T-helper 2 cell treated with Interferon-gamma antibody and Interleukin-4, amounts not matched to agents 100 ng/mL and 5 ng/mL, for 36 hours (primary cell): ENCODE results near the gene SIRT6. TPM values are rescaled to one million over a fixed set of nuclear protein-coding genes. Genes with fewer than 3 reads are reported as not detected.
"Not testable (repeated sequence)": the region's sequence is repeated elsewhere in the genome, so short reads cannot be mapped to it uniquely, and the experiment has no call there.

Source experiments
- intact Hi-C: fragments of 100-400 bp; cut with micrococcal nuclease; formaldehyde crosslinking; loops from one replicate; pipeline ENCODE4 v1.15.1; 2023
- total RNA-seq: library from RNA; stranded (reverse); gene quantifications from 2 replicates; pipeline ENCODE4 v1.2.3, GENCODE V29; 2022

The SIRT6 gene
- total RNA-seq, 1 donor from 2014 or later = 35.6 TPM

DNA sequence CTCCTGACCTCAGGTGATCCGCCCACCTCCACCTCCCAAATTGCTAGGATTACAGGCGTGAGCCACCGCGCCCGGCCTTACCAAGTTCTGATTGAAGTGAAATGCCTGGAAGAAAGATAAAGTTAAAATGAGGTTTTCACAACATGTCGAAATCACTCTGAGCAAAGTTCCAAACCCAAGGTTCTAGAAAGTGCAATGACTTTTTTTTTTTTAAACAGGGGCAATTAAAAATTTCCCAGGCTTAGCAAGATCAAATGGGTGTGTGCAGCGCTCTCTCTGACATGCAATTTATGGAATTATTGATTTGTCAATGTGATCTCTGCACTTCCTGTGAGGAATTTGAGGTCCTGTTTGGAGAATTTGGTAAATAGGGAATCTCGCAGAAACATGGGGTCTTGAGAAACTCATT is 45.7 kb downstream of the SIRT6 start:
- intact Hi-C loops = loop anchor here (5.0 kb wide), 1 partner anchor 49 kb away; no protein-coding TSS in a partner anchor

DNA sequence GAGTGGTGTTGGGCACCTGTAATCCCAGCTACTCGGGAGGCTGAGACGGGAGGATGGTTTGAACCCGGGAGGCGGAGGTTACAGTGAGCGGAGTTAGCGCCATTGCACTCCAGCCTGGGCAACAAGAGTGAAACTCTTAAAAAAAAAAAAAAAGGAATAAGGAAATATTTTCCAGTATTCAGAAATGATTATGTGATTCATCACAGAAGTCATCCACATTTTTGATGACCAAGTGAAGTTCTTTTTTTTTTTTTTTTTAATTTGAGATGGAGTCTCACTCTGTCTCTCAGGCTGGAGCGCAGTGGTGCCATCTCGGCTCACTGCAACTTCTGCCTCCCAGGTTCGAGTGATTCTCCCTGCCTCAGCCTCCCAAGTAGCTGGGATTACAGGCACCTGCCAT is 47.0 kb downstream of the SIRT6 start:
- intact Hi-C loops = loop anchor here (5.0 kb wide), 1 partner anchor 48 kb away; no protein-coding TSS in a partner anchor

DNA sequence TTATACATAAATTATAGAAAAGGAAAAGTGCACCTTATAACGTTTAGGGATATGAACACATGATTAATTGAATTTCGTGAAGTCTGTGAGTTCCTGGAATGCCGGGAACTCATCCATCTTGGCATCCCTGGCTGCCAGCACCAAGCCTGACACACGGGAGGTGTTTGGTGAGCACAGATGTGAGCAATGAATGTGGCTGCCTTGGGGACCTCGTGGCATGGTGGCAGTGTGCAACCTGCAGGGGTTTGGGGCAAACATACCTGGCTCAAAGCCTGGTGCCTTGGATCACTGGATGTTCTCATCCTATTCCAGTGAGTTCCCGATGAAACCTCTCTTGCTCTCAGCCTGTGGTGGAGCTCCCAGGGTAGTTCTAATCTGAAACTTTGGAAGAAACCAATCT is 48.0 kb downstream of the SIRT6 start:
- intact Hi-C loops = no loop called here

DNA sequence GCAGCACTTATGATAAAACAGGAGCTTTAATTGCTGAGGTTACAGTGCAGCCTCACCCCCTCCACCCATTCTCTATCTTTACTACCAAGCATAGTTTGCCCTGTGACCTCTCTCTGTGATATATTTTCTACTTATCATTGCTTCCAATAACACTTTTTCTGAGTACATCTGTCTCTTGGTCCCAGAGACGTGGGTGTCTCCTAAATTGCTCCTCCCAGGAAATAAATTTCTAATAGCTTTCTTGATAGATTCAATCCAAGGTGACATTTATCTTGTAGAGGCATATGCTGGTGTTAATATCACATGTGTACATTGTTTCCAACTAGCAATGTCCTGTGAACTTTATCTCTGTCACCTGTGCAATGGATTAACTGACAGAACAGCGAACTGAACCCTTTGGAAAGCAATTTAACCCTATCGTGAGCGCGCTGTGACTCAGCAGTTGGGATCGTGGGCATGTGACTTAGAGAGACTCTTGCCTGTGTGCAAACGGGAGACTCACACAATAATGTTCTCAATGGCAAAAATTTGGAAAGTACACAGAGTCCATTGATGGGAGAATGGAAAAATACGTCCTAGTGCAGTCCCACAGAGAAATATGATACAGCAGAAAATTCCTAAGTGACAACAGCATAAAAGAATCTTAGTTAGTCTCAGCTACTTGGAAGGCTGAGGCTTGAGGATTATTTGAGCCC is 51.5 kb downstream of the SIRT6 start:
- intact Hi-C loops = no loop called here

DNA sequence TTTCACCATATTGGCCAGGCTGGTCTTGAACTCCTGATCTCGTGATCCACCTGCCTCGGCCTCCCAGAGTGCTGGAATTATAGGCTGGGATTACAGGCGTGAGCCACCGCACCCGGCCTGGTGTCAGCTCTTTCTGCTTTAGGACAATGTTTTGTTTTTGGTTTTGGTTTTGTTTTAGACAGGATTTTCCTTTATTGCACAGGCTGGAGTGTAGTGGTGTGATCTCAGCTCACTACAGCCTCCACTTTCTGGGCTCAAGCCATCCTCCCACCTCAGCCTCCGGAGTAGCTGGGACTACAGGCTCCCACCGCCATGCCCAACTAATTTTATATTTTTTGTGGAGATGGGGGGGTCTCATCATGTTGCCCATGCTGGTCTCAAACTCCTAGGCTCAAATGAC is 53.3 kb downstream of the SIRT6 start:
- intact Hi-C loops = not testable (repeated sequence)

DNA sequence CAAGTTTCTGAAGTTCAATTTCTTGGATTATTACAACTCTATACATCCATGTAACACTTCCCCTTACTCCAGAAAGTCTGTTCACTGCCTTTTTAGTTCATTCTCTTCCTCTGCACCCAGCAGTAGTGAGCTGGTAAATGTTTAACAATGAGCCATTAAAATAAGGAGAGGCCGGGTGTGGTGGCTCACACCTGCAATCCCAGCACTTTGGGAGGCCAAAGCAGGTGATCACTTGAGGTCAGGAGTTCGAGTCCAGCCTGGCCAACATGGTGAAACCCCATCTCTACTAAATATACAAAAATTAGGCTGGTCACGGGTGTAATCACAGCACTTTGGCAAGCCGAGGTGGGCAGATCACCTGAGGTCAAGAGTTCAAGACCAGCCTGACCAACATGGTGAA is 55.0 kb downstream of the SIRT6 start:
- intact Hi-C loops = not testable (repeated sequence)

DNA sequence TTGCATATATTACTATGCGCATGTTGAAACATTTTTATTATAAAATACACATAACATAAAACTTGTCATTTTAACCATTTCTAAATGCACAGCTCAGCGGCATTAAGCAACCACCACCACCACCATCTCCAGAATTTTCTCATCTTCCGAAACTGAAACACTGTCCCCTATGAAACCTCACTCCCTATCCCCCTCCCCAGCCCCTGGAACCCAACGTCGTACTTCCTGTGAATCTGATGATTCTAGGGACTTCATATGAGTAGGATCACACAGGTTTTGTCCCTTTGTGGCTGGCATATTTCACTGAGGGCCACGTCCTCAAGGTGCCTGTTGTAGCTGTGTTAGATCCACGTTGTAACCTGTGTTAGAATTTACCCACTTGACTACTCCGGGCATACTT is 57.7 kb downstream of the SIRT6 start:
- intact Hi-C loops = loop anchor here (5.0 kb wide), 1 partner anchor 37 kb away; no protein-coding TSS in a partner anchor

Other genes with a start within 250 kb of the SIRT6 start
- not detected in 2 replicates for gene NMRK2, start 249.5 kb downstream of the SIRT6 start, total RNA-seq
- gene DAPK3, start 211.5 kb downstream of the SIRT6 start, total RNA-seq = 34.3 and 35.2 TPM in 2 replicates
- 1,722 and 1,742 TPM in 2 replicates for gene EEF2, start 197.1 kb downstream of the SIRT6 start, total RNA-seq
- 29.8 and 34.4 TPM in 2 replicates for gene PIAS4, start 174.8 kb downstream of the SIRT6 start, total RNA-seq
- gene ZBTB7A, start 115.7 kb downstream of the SIRT6 start, total RNA-seq = 38.3 and 41.6 TPM in 2 replicates
- gene MAP2K2, start 58.4 kb downstream of the SIRT6 start, total RNA-seq = 135 and 138 TPM in 2 replicates
- 0.84 and 1.3 TPM in 2 replicates for gene CREB3L3, start 28.9 kb downstream of the SIRT6 start, total RNA-seq
- 0.43 and 0.52 TPM in 2 replicates for gene ANKRD24, start 126 bp upstream of the SIRT6 start, total RNA-seq
- 2.6 and 2.8 TPM in 2 replicates for gene EBI3, start 47.0 kb upstream of the SIRT6 start, total RNA-seq
- 24.2 and 27.1 TPM in 2 replicates for gene YJU2, start 64.5 kb upstream of the SIRT6 start, total RNA-seq
- gene SHD, start 96.7 kb upstream of the SIRT6 start, total RNA-seq = not detected in 2 replicates
- gene TMIGD2, start 119.8 kb upstream of the SIRT6 start, total RNA-seq = 20.1 and 20.9 TPM in 2 replicates
- 12.6 and 13.8 TPM in 2 replicates for gene FSD1, start 122.0 kb upstream of the SIRT6 start, total RNA-seq
- gene STAP2, start 156.3 kb upstream of the SIRT6 start, total RNA-seq = 10.4 and 10.6 TPM in 2 replicates
- gene MPND, start 161.0 kb upstream of the SIRT6 start, total RNA-seq = 22.7 and 24.8 TPM in 2 replicates
- gene SH3GL1, start 218.0 kb upstream of the SIRT6 start, total RNA-seq = 60.4 and 63.9 TPM in 2 replicates
- 96.5 and 102 TPM in 2 replicates for gene CHAF1A, start 220.1 kb upstream of the SIRT6 start, total RNA-seq